KMS-11 (cell line): ENCODE results near the gene STXBP6.

ENCODE experiments used
- H2AFZ ChIP-seq: fragments of 200-600 bp; sonication (generic); 2 replicates; pipeline ENCODE4 v1.6.1; 2016; ENCODE audit warnings: antibody characterized with exemption, mixed run types, low read depth
- H3K27ac ChIP-seq: fragments of 200-600 bp; sonication (generic); 2 replicates; pipeline ENCODE4 v1.6.1; 2016; ENCODE audit warnings: mild to moderate bottlenecking, mixed run types
- H3K27me3 ChIP-seq: fragments of 200-600 bp; sonication (generic); 2 replicates; pipeline ENCODE4 v1.6.1; 2017; ENCODE audit warnings: mild to moderate bottlenecking, low read depth, mixed run types, moderate library complexity; ENCODE audit not compliant: insufficient read depth
- H3K36me3 ChIP-seq: fragments of 200-600 bp; sonication (generic); 2 replicates; pipeline ENCODE4 v1.6.1; 2017; ENCODE audit warnings: mild to moderate bottlenecking, mixed run types; ENCODE audit not compliant: insufficient read depth
- H3K4me1 ChIP-seq: fragments of 200-600 bp; sonication (generic); 2 replicates; pipeline ENCODE4 v1.6.1; 2016; ENCODE audit warnings: mild to moderate bottlenecking, low read depth, mixed run types; ENCODE audit not compliant: poor library complexity, severe bottlenecking
- H3K4me2 ChIP-seq: fragments of 200-600 bp; sonication (generic); 2 replicates; pipeline ENCODE4 v1.7.0; 2016; ENCODE audit warnings: mild to moderate bottlenecking, mixed run types
- H3K4me3 ChIP-seq: fragments of 200-600 bp; sonication (generic); IDR thresholded peaks from 2 replicates; pipeline ENCODE4 v1.6.1; 2017; ENCODE audit warnings: low read depth, low read length, mixed read lengths; ENCODE audit not compliant: insufficient read depth
- H3K79me2 ChIP-seq: fragments of 200-600 bp; sonication (generic); 2 replicates; pipeline ENCODE4 v1.6.1; 2016; ENCODE audit warnings: low read depth, mixed run types; ENCODE audit not compliant: insufficient read depth
- H3K9ac ChIP-seq: fragments of 200-600 bp; sonication (generic); 2 replicates; pipeline ENCODE4 v1.6.1; 2016; ENCODE audit warnings: mild to moderate bottlenecking, mixed run types
- H4K20me1 ChIP-seq: fragments of 200-600 bp; sonication (generic); 2 replicates; pipeline ENCODE4 v1.6.1; 2016; ENCODE audit warnings: mild to moderate bottlenecking, mixed run types; ENCODE audit not compliant: insufficient read depth
- CTCF ChIP-seq: fragments of 200-600 bp; sonication (generic); conservative IDR thresholded peaks from 2 replicates; pipeline ENCODE4 v1.6.1; 2017; ENCODE audit warnings: low read depth, mild to moderate bottlenecking, antibody characterized with exemption, low read length, moderate library complexity, mixed read lengths

The STXBP6 gene

DNA sequence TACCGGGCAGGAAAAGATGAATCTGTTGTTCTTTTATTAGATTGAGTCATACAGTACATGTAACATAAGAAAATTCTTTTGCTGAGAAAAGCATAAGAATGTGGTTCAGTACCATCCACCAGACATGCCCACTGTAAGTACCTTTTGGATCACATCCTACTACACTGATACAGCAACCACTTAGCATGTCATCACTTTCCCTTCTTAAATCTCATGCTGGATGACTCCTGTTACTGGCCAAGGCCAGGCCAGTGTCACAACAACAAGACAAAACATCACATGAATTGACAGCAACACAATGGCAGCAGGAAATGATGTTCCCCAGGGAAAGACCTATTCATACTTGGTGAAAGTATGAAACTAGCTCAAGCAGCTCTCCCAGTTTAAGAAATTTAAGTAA is 46.4 kb downstream of the STXBP6 start:
- no peak for TF ChIP-seq CTCF
- Histone ChIP-seq H3K4me3 (no peak overlapping the region), H3K4me1 (no peaks in the 10 kb centered on the region), H2AFZ (no peak overlapping the region), H4K20me1 (no peaks in the 10 kb centered on the region), H3K4me2 (no peak overlapping the region), H3K9ac (no peak overlapping the region), H3K27ac (no peak overlapping the region), H3K36me3 (no peaks in the 10 kb centered on the region), H3K79me2 (no peaks in the 10 kb centered on the region), H3K27me3 (no peaks in the 10 kb centered on the region)

DNA sequence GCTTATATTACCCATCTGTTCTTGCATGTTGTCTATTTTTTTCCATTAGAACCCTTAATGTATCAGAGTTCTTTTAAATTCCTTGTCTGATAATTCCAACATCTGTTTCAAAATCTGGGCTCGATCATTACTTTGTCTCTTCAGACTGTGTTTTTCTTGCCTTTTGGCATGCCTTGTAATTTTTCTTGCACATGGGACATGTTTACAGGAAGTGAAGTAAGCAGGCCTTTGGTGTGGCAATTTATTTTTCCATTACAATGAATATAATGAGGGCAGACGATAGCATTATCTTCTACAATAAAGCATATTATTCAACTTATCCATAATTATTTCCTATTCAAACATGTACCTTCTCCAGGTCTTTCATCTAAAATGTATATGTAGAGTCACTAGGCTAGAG is 48.3 kb downstream of the STXBP6 start:
- H3K9ac ChIP-seq: no peak overlapping the region
- no peak for TF ChIP-seq CTCF
- H3K36me3 ChIP-seq: no peaks in the 10 kb centered on the region
- no peaks in the 10 kb centered on the region for H3K4me1 ChIP-seq
- no peaks in the 10 kb centered on the region for H3K27me3 ChIP-seq
- no peak overlapping the region for H3K27ac ChIP-seq
- H3K4me3 ChIP-seq: no peak overlapping the region
- H4K20me1 ChIP-seq: no peaks in the 10 kb centered on the region
- H3K79me2 ChIP-seq: no peaks in the 10 kb centered on the region
- no peak overlapping the region for H2AFZ ChIP-seq
- no peak overlapping the region for H3K4me2 ChIP-seq

DNA sequence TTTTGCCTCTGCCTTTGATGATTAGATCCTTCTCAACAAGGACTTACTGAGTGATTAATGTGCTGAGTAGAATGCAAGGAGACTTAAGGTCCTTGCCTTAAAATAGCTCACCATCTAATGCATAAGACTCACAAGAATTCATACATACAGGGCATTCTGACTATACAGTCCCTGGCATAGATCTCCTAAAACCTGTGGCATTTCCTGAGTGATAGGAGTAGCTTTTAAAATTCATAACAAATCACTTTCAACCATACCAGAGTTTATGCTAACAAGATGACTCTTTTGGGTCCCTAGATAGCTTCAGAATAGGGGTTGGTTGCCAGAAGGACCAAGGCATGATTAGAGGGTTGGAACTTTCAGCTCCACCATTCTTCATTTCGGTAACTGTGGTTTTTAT is 48.8 kb downstream of the STXBP6 start:
- H4K20me1 ChIP-seq: no peaks in the 10 kb centered on the region
- no peaks in the 10 kb centered on the region for H3K4me1 ChIP-seq
- no peaks in the 10 kb centered on the region for H3K79me2 ChIP-seq
- no peak for TF ChIP-seq CTCF
- H2AFZ ChIP-seq: no peak overlapping the region
- H3K27ac ChIP-seq: no peak overlapping the region
- H3K36me3 ChIP-seq: no peaks in the 10 kb centered on the region
- no peak overlapping the region for H3K9ac ChIP-seq
- H3K27me3 ChIP-seq: no peaks in the 10 kb centered on the region
- H3K4me3 ChIP-seq: no peak overlapping the region
- H3K4me2 ChIP-seq: no peak overlapping the region

- H3K4me1 ChIP-seq: no peaks in the 10 kb centered on the region
- TF ChIP-seq CTCF: no peak
- no peaks in the 10 kb centered on the region for H3K79me2 ChIP-seq
- H3K27ac ChIP-seq: no peak overlapping the region
- no peaks in the 10 kb centered on the region for H4K20me1 ChIP-seq
- H2AFZ ChIP-seq: no peak overlapping the region
- no peak overlapping the region for H3K4me2 ChIP-seq
- no peaks in the 10 kb centered on the region for H3K27me3 ChIP-seq
- H3K36me3 ChIP-seq: no peaks in the 10 kb centered on the region
- H3K9ac ChIP-seq: no peak overlapping the region
- no peak overlapping the region for H3K4me3 ChIP-seq
Measured at GRCh38 chr14:24999157-24999556, 50.8 kb downstream of the STXBP6 start.
